SK-N-SH (cell line): Measurements from ENCODE around the gene C19orf67. TPM values are rescaled to one million over a fixed set of nuclear protein-coding genes. Genes with fewer than 3 reads are reported as not detected.

Experiments used
- CTCF ChIA-PET: fragments of 300-600, 350-600 bp; formaldehyde crosslinking; extraction: SDS; loops from one replicate; lab custom pipeline; 2021; lab: Yijun Ruan, JAX
- POLR2A ChIA-PET: fragments of 350-600 bp; sonication (Branson Sonifier 250); formaldehyde crosslinking; extraction: SDS; loops from one replicate; lab custom pipeline; 2020; ENCODE audit warnings: antibody characterized with exemption, inconsistent platforms; lab: Yijun Ruan, JAX
- DNase-seq: peaks from one replicate; pipeline ENCODE4 v3.0.0; 2012
- H2AFZ ChIP-seq: fragments of 200-600 bp; sonication (generic); 2 replicates; pipeline ENCODE4 v1.8.1; 2016; ENCODE audit warnings: antibody characterized with exemption, mild to moderate bottlenecking, low read depth
- H3F3A ChIP-seq: fragments of 200-600 bp; sonication (generic); replicated peaks from 2 replicates; pipeline ENCODE3; 2016; ENCODE audit warnings: antibody characterized with exemption, mild to moderate bottlenecking; ENCODE audit not compliant: insufficient read depth
- H3K27ac ChIP-seq, 2 experiments: fragments of 200-500 bp in 1 of 2; fragments of 200-600 bp in 1 of 2; sonication (Bioruptor generic) in 1 of 2; sonication (generic), shearing (Covaris generic) in 1 of 2; 2 replicates each; pipeline versions ENCODE4 v1.5.1 to v1.6.1; 2014 to 2016; ENCODE audit warnings: low read depth in 2 of 2, inconsistent platforms in 1 of 2, low read length in 1 of 2, mild to moderate bottlenecking in 1 of 2, mixed read lengths in 1 of 2
- H3K27me3 ChIP-seq: fragments of 200-600 bp; sonication (generic), shearing (Covaris generic); 2 replicates; pipeline ENCODE4 v1.6.1; 2016; ENCODE audit warnings: mixed run types; ENCODE audit not compliant: insufficient read depth
- H3K36me3 ChIP-seq, 2 experiments: fragments of 200-500 bp in 1 of 2; fragments of 200-600 bp in 1 of 2; sonication (Bioruptor generic) in 1 of 2; sonication (generic) in 1 of 2; replicated peaks in 1 of 2; 2 replicates each; pipeline versions ENCODE3 to v1.5.1; 2014 to 2016; ENCODE audit warnings: low read length in 1 of 2, mild to moderate bottlenecking in 1 of 2; ENCODE audit not compliant: insufficient read depth in 2 of 2, control insufficient read depth in 1 of 2
- H3K4me1 ChIP-seq, 2 experiments: fragments of 200-500 bp in 1 of 2; fragments of 200-600 bp in 1 of 2; sonication (Bioruptor generic) in 1 of 2; sonication (generic), shearing (Covaris generic) in 1 of 2; 2 replicates each; pipeline versions ENCODE4 v1.5.1 to v1.6.1; 2014 to 2016; ENCODE audit warnings: low read depth in 1 of 2, low read length in 1 of 2, mixed run types in 1 of 2; ENCODE audit not compliant: insufficient read depth in 2 of 2, control insufficient read depth in 1 of 2
- H3K4me2 ChIP-seq: fragments of 200-600 bp; sonication (generic), shearing (Covaris generic); 2 replicates; pipeline ENCODE4 v1.6.1; 2017; ENCODE audit warnings: mixed run types
- H3K4me3 ChIP-seq, 2 experiments: fragments of 200-500 bp in 1 of 2; fragments of 200-600 bp in 1 of 2; sonication (Bioruptor generic) in 1 of 2; sonication (generic), shearing (Covaris generic) in 1 of 2; 2 replicates each; pipeline versions ENCODE4 v1.5.1 to v1.8.1; 2014 to 2016; ENCODE audit warnings: low read depth in 2 of 2, inconsistent platforms in 1 of 2, low read length in 1 of 2, mild to moderate bottlenecking in 1 of 2, mixed read lengths in 1 of 2, moderate library complexity in 1 of 2
- H3K79me2 ChIP-seq: fragments of 200-600 bp; sonication (generic); 2 replicates; pipeline ENCODE4 v1.8.1; 2017; ENCODE audit warnings: mild to moderate bottlenecking; ENCODE audit not compliant: insufficient read depth
- H3K9ac ChIP-seq: fragments of 200-600 bp; sonication (generic); 2 replicates; pipeline ENCODE4 v1.6.1; 2017; ENCODE audit warnings: mixed run types
- H3K9me2 ChIP-seq: fragments of 200-600 bp; sonication (generic); 2 replicates; pipeline ENCODE4 v1.6.1; 2017; ENCODE audit warnings: mixed run types
- H3K9me3 ChIP-seq: fragments of 200-600 bp; sonication (generic); 2 replicates; pipeline ENCODE4 v1.6.1; 2017; ENCODE audit warnings: mixed run types, mild to moderate bottlenecking, moderate library complexity
- H4K20me1 ChIP-seq: fragments of 200-600 bp; sonication (generic); 2 replicates; pipeline ENCODE4 v1.6.1; 2017; ENCODE audit warnings: mild to moderate bottlenecking, mixed run types; ENCODE audit not compliant: insufficient read depth
- CTCF ChIP-seq: fragments of 200-600 bp; sonication (generic); IDR thresholded peaks from 2 replicates; pipeline ENCODE4 v1.6.1; 2017; ENCODE audit warnings: antibody characterized with exemption, mild to moderate bottlenecking, moderate library complexity
- JUND ChIP-seq: IDR thresholded peaks from 2 replicates; pipeline ENCODE4 v1.4.0; 2012
- MXI1 ChIP-seq: IDR thresholded peaks from 2 replicates; pipeline ENCODE4 v1.6.1; 2012; ENCODE audit warnings: mild to moderate bottlenecking, low read depth, low read length, improper control_type of control experiment
- PBX3 ChIP-seq: IDR thresholded peaks from 2 replicates; pipeline ENCODE4; 2012
- REST ChIP-seq: IDR thresholded peaks from 2 replicates; pipeline ENCODE4 v1.6.1; 2012; ENCODE audit warnings: mild to moderate bottlenecking, low read depth, low read length, moderate library complexity
- ZBTB33 ChIP-seq: IDR thresholded peaks from 2 replicates; pipeline ENCODE4 v1.4.0; 2012; ENCODE audit warnings: low read depth, borderline replicate concordance
- WGBS: methylation state at CpG from one replicate; pipeline ENCODE4 v1.1.6; 2017; ENCODE audit warnings: low lambda C conversion rate; 5-methylcytosine and 5-hydroxymethylcytosine counted together
- polyA plus RNA-seq, 3 experiments: library from polyadenylated mRNA; depleted of rRNA; stranded (reverse); fragments of >200 nt; gene quantifications; 2 replicates each; pipeline ENCODE4 v1.2.3, GENCODE V29; 2012

C19orf67 gene
- polyA plus RNA-seq, 1 of the 3 experiments (the other 2 are of a cell fraction), result not detected

- no peak for TF ChIP-seq REST
- no peak for TF ChIP-seq CTCF
- TF ChIP-seq JUND, result no peak
- 0 out of 2 replicates have a peak, but pooled peaks have one; percentile 17 for TF ChIP-seq ZBTB33
- TF ChIP-seq, all 33 proteins: peak for 8
Observed at GRCh38 chr19:14117668-14118164, 32.1 kb upstream of the C19orf67 start, which contains the start of gene PRKACA (continued).

- H3K9me3 ChIP-seq, result no peaks in the 10 kb centered on the region
- ChIA-PET CTCF (interaction anchor here (2.2 to 3.7 kb wide), 3 partner anchors 19 to 231 kb away, joined by 9 to 22 read pairs (median 18); partner anchors contain the start of genes ASF1B and MISP3), POLR2A (interaction anchor here (2.4 kb wide), 1 partner anchor 19 kb away, joined by 13 read pairs; the partner anchor contains the start of gene ASF1B)
- 5% methylated on average over 13 of the region's 33 CpGs for WGBS
- H3K79me2 ChIP-seq, result peaks cover 38% of the 10 kb centered on the region
- no peak for TF ChIP-seq PBX3
- peak; percentile 31; the same call in 1 of the 2 replicates for TF ChIP-seq MXI1
- DNase-seq, result peak; percentile 47
- peaks cover 15 to 36% of the 10 kb centered on the region in 2 experiments for H3K4me1 ChIP-seq
- H4K20me1 ChIP-seq, result no peaks in the 10 kb centered on the region
- peak overlapping the region; percentile 69 for H3K9ac ChIP-seq
- H3K36me3 ChIP-seq, result no peaks in the 10 kb centered on the region
- H2AFZ ChIP-seq, result no peak overlapping the region
- H3K4me2 ChIP-seq, result peak overlapping the region; percentile 98
- H3K27me3 ChIP-seq, result no peaks in the 10 kb centered on the region
- H3K4me3 ChIP-seq, result peak overlapping the region; percentile 79 to 80
- H3K9me2 ChIP-seq, result no peaks in the 10 kb centered on the region
- H3F3A ChIP-seq, result peaks cover 15% of the 10 kb centered on the region
- H3K27ac ChIP-seq, result peak overlapping the region in 1 of 2 experiments; percentile 51; a peak in 1 of 4 replicates
Observed at GRCh38 chr19:14116918-14117578, 31.5 kb upstream of the C19orf67 start.
